ENCODE results near the gene CFTR.

DNA sequence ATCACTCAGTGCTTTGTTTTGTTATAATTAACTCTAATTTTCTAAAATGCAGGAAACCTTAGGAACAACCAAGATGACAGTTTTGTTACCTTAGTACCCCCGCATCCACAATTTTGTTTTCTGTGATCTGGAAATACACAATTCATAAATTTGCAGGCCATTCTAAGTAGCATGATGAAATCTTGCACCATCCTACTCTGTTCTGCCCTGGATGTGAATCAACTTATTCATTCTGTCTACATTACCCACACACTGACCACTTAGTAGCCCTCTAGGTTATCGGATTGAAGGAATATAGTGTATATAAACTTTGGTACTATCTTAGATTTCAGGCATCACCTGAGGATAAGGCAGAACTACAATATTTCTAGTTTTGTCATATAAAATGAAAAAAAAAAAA lies 237.5 kb downstream of the CFTR start:
- TF ChIP-seq, protein P1, sequence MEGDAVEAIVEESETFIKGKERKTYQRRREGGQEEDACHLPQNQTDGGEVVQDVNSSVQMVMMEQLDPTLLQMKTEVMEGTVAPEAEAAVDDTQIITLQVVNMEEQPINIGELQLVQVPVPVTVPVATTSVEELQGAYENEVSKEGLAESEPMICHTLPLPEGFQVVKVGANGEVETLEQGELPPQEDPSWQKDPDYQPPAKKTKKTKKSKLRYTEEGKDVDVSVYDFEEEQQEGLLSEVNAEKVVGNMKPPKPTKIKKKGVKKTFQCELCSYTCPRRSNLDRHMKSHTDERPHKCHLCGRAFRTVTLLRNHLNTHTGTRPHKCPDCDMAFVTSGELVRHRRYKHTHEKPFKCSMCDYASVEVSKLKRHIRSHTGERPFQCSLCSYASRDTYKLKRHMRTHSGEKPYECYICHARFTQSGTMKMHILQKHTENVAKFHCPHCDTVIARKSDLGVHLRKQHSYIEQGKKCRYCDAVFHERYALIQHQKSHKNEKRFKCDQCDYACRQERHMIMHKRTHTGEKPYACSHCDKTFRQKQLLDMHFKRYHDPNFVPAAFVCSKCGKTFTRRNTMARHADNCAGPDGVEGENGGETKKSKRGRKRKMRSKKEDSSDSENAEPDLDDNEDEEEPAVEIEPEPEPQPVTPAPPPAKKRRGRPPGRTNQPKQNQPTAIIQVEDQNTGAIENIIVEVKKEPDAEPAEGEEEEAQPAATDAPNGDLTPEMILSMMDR (conservative IDR thresholded peaks at IDR 0.05; ENCODE audit: low read depth, low read length): no peak
- no peak for TF ChIP-seq EZH2 (IDR thresholded peaks at IDR 0.05; ENCODE audit: borderline replicate concordance, low read depth, low read length, poor library complexity, severe bottlenecking)

Measured in A673 (cell line).